Amniotic epithelial cell (primary cell): Measurements from ENCODE around the gene NSUN4.
"Not testable (repeated sequence)": the region's sequence is repeated elsewhere in the genome, so short reads cannot be mapped to it uniquely, and the experiment has no call there.

Experiments used
- DNase-seq: peaks from one replicate; pipeline ENCODE4 v3.0.0-alpha.2; 2010; ENCODE audit warnings: low read depth

NSUN4 gene

GRCh38 chr1:46367701-46368100, 27.1 kb downstream of the NSUN4 start:
- DNase-seq = not testable (repeated sequence)

- DNase-seq = no peak
Observed at GRCh38 chr1:46368791-46369190, 28.2 kb downstream of the NSUN4 start.

DNA sequence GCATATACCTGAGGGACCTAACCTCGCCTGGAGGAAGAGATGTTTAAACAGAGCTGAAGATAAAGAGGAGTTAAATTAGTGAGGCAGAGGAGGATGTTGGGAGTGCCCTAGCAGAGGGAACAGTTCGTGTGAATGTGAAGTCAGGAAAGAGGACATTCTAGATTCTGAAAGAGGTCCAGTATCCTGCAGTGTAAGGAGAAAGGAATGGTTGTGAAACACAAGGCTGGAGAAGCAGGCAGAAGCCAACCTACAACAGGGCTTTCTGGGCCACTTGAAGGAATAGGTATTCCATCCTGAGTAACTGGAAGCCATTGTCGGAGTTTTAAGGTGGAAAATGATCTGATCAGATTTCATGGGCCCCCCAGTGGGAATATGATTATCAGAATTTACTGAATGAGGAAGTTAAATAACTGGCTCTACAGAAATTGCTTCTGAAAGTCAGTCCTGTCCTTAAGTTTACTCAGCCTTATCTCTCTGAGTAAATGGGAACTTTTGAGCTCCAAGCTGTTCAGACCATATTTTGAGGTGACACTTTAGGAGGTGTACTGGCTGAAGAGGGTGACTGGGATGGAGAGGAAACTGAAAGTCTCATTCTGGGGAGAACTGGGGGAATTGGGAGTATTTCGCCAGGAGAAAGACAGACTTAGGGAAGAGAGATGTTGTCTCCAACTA, 29.1 kb downstream of the NSUN4 start:
- no peak for DNase-seq

DNA sequence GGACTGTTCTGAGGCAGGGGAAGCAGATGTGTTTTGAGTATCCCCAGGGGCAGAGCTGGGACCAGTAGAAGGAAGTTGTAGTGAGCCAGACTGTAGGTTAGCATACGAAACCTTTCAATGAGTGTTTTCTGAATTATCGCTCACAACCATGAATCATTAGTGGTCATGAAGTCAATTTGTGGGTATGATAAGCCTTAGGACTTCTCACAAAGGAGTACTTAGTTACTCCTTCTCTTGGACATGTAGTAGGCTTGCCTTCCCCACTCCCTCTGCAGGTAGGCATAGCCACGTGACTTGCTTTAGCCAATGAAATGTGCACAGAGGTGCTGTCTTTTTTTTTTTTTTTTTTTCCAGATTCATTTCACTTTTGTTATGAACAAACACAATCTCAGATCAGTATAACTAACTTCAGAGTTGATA, 29.6 kb downstream of the NSUN4 start:
- peak; percentile 62 for DNase-seq

DNA sequence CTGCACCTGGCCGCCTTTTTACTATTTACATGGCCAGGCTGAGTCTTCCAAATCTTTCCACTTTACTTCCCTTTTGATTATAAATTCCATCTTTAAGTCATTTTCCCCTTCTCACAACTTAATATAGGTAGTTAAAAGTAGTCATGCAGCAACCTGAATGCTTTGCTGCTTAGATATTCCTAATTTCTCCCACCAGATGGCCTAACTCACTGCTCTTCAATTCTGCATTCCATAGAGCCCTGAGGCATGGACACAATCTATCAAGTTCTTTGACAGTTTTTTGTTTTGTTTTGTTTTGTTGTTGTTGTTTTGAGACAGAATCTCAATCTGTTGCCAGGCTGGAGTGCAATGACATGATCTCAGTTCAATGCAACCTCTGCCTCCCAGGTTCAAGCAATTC, 31.8 kb downstream of the NSUN4 start:
- peak; percentile 47 for DNase-seq

- DNase-seq = no peak
Observed at GRCh38 chr1:46379996-46380395, 39.4 kb downstream of the NSUN4 start.

DNA sequence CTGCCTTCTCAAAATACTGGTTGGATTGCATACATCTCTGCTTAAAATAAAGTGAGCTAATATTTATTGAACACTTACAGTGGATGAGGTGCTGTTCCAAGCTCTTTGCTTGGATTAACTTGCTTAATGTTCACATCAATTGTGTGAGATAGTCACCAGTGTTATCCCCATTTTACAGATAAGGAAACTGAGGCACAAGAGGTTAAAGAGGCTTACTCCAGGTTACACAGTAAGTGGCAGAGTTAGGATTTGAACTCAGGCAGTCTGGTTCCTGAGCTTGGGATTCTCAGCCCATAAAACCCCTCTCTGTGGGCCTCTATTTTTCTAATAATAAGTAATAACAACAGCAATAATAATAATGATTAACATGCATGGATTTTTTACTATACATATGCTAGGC, 39.9 kb downstream of the NSUN4 start:
- DNase-seq = no peak

DNA sequence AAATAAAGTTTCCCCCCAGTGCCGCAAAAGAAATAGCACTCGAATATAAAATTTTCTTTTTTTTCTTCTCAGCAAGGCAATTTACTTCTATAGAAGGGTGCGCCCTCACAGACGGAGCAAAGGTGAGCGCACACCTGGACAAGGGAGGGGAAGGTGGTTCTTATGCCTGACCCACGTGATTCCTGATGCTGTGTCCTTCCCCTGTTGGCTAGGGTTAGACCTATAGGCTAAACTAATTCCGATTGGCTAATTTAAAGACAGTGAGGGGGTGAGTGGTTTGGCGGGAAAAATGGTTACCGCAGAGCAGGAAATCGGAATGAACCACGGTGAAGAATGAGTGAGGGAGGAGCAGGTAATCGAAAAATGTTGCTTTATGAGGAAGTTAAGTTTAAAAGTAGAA, 52.9 kb downstream of the NSUN4 start:
- DNase-seq = no peak

- peak; percentile 40 for DNase-seq
Observed at GRCh38 chr1:46394108-46394871, 53.7 kb downstream of the NSUN4 start, which contains the start of gene FAAH. FAAH (plus strand) TSS chr1:46394317; CDS start chr1:46394349, 32 bp downstream.

DNA sequence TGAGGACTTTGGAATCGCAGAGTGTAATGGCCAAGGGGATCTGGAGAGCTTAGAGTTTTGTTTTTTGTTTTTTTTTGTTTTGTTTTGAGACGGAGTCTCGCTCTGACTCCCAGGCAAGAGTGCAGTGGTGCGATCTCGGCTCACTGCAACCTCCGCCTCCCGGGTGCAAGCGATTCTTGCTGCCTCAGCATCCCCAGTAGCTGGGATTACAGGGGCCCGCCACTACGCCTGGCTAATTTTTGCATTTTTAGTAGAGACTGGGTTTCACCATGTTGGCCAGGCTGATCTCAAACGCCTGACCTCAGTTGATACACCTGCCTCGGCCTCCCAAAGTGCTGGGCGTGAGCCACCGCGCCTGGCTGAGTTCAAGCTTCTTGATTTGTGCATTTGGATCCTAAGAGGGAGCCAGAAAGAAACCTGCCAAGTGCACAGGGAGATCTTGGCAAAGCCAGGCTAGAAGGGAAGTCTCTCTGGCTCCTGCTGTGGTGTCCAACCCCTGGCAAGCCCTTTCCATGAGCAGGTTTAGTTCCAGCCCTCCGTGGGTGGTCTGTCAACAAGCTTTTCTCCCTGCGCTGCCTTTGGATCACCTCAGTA, 54.4 kb downstream of the NSUN4 start:
- DNase-seq = no peak

DNA sequence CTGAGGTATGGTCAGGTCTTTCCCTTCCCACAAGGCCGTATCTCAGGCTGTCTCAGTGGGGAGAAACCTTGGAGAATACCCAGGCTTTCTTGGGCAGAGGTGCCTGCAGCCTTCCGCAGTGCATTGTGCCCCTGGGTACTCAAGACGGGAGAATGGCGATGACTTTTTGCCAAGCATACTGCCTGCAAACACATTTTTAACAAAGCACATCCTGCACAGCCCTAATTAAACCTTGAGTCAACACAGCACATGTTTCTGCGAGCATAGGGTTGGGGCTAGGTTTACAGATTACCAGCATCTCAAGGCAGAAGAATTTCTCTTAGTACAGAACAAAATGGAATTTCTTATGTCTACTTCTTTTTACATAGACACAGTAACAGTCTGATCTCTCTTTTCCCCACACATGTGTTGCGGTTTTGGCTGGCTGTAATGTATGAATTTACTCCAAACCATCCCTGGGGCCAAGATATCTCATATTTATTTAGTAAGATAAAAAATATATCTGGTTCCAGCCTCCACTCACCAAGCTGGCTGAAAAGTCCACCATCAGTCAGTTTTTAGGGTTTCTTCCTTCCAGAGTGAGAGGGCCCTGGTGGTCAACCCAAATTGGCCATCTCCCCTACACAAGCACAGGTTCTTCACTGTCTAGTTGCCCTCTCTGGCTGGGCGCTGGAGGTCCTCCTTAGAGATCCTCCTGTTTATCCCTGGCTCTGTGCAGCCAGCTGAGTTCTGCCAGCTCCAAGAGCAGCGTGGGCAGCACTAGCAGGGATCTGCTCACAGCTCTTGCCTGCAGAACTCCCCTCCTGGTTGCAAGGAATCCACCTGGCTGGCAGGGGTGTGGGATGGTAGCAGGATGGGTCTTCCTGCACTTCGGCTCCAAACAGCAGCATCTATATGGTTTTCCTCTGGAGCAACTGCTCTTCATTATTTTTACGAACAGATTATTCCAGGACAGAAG, 56.1 kb downstream of the NSUN4 start:
- DNase-seq = no peak

GRCh38 chr1:46399307-46399706, 58.7 kb downstream of the NSUN4 start:
- DNase-seq = no peak

DNA sequence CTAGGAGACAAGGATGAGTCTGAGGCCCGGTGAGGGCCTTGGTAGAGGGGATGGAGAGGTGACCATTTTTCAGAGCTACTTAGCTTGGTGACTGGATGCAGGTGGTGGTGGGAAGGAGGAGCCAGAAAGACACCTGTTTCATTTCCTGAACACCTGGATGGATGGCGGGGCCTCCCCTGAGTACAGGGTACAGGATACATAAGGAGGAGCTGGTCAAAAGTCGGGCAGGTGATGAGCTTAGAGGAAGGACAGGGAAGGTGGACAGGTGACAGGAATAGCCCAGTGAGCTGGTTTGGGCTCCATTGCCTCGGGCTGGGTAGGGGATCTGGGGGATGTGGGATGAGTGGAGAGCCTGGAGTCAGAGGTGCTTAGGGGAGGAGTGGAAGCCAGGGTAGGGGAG, 59.8 kb downstream of the NSUN4 start:
- no peak for DNase-seq

DNA sequence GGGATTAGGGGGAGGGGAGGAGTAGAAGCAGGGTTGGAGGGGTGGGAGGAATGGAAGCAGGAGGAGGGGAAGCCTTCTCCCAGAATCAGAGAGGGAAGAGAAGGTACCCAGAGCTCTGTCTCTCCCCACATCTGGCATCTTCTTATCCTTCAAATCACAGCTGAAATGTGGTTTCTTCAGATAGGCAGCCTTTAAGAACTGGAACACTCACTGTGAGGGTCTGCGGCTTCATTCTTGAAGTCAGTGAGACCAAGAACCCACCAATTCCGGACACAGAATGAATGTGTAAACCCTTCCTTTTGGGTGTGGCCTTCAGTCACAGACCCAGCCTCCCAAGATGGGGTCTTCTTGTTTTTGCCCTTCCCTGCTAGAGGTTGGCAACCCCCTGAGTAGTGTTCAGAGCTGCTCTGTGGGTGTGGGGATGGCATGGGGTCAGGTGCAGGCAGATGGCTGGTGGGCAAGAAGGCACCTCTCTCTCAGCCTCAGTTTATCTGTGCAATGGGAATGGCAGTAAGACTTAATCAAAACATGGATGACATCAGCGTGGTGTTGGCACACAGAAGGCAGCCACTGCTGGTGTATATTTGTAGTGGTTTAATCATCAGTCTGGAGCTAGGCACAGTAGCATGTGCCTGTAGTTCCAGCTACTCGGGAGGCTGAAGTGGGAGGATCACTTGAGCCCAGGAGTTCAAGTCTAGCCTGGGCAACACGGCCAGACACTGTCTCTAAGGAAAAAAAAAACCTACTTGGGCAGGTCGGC, 60.7 kb downstream of the NSUN4 start:
- DNase-seq = peak; percentile 44

- peak; percentile 98 for DNase-seq
Observed at GRCh38 chr1:46401964-46402626, 61.5 kb downstream of the NSUN4 start.

GRCh38 chr1:46403916-46404315, 63.3 kb downstream of the NSUN4 start:
- no peak for DNase-seq

DNA sequence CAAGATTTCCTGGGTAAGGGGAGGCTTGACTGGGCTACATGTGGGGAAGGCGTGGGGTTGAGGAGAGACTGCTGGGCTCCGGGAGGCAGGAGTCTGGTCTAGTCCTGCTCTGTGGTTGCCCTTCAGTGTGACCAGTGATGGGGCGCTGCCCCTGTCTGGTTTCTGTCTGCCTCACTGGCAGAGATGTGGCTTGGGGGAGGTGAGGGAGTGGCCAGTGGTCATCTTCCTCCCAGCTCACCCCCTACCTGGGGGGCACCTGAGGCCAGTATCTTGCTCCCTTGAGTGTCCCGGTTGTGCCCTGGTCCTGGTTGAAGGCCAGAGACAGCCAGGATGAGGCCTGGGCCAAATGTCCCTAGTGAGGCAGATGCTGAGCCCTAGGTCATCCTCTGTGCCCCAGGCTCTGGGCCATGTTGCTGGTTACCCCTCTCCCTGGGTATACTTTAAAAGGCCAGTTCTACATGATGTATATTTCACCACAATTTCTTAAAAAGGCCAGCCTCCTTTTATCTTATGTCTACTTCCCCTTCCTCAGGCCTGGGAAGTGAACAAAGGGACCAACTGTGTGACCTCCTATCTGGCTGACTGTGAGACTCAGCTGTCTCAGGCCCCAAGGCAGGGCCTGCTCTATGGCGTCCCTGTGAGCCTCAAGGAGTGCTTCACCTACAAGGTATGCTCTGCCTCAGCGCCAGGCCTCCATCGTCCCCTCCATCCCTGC, 64.0 kb downstream of the NSUN4 start:
- DNase-seq = no peak

DNA sequence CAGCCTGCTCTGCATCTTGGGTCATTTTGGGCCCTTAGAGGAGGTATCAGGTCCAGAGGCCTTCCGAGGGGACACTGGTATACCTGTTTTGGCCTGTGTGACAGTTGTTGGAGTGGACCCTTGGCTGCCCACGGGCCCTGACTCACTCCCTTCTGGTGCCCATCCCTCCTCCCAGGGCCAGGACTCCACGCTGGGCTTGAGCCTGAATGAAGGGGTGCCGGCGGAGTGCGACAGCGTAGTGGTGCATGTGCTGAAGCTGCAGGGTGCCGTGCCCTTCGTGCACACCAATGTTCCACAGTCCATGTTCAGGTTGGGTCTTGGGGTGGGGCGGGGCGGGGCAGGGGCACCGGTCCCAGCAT, 64.6 kb downstream of the NSUN4 start:
- no peak for DNase-seq

DNA sequence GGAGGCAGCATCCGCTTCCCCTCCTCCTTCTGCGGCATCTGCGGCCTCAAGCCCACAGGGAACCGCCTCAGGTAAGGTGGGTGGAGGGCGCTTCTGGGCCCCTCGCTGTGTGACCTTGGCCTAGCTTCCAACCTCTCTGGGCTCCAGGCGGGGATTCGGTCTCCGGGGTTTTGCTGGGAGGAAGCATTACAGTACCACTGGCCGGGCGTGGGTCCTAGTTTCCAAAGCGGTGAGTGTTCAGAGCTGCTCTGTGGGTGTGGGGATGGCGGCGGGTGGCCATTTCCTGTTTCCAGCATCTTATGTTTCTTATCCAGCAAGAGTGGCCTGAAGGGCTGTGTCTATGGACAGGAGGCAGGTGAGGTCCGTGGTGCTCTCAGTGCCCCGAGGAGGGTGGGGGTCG, 65.1 kb downstream of the NSUN4 start:
- DNase-seq = no peak
